Erythroblast (primary cell): ENCODE measurements around the gene OCA2.

Source experiments
- GATA1 ChIP-seq: IDR thresholded peaks from 2 replicates; pipeline ENCODE4 v1.6.1; 2011; ENCODE audit warnings: low read depth, mild to moderate bottlenecking, control low read depth, low read length, moderate library complexity
- POLR2A ChIP-seq: IDR thresholded peaks from 2 replicates; pipeline ENCODE4 v1.6.1; 2011; ENCODE audit warnings: mild to moderate bottlenecking, low read length

- no peak for TF ChIP-seq POLR2A
- TF ChIP-seq GATA1 = no peak
Observed at GRCh38 chr15:28021281-28022039, 77.7 kb downstream of the OCA2 start.
